ENCODE data around the gene ETNPPL.

The ETNPPL gene

DNA sequence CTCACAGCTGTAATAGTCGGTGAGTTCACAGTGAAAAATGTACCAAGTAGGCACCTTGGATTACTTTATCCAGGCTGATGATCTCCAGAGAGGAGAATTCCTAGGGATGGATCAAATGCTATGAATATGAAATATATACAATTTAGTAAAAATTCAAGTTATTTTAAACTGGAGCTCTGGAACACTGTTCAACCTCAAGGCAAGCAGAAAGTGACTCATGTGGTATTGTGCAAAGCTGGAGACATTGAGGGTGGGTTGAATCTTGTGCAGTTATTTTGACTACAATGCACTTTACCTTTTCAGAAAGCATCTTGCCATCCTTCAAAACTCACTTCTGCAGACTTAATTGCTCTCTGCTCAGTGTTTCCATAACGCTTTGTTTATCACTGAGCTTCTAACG lies 69.0 kb downstream of the ETNPPL start:
- no peak for DNase-seq

DNA sequence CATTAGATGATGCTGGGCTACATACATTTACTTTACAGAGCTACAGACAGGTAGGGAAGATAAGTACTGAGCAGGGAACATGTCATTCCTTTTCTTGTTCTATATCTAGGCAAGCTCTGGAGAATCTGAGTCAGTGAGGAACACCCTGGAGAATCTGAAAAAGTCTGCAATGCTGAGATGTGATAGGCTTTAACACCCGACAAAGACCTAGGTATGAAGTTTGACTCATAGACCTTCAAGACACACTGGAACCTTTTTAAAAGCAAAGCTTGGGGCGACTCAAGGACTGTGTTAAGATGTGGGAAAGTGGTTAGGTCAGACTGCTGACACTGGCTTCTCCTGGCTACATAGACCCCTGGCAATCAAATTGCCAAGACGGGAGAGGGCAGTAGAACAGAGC lies 69.6 kb downstream of the ETNPPL start:
- no peak for DNase-seq

All from suppressor macrophage treated with lipopolysaccharide for 1 hour (primary cell).